GM21723 (cell line): ENCODE measurements around the gene CCDC13.

ENCODE experiments used
- ATAC-seq: cut with Tn5 transposase; IDR thresholded peaks from one replicate; pipeline ENCODE4 v1.9.1; 2021; ENCODE audit warnings: mild to moderate bottlenecking, moderate library complexity; ENCODE audit not compliant: unreplicated experiment

CCDC13 gene

DNA sequence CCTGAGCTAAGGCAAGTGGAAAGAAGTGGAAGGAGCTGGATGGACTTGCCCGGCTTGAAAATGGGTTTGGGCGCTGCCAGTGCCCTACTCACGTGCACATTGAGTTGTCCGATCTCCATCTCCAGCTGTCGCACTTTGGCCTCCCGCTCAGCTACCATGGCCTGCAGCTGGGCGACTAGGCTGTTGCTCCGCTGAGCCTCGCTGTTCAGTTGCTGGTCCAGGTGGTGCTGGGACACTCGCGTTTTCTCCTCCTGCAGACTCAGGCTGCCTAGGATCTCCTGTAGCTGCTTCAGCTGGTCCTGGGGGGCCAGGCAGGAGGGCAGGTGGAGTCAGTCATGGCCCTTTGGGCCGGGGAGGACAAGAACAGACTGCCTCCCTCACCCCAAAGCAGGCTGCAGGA is 37.4 kb downstream of the CCDC13 start:
- ATAC-seq = no peak

DNA sequence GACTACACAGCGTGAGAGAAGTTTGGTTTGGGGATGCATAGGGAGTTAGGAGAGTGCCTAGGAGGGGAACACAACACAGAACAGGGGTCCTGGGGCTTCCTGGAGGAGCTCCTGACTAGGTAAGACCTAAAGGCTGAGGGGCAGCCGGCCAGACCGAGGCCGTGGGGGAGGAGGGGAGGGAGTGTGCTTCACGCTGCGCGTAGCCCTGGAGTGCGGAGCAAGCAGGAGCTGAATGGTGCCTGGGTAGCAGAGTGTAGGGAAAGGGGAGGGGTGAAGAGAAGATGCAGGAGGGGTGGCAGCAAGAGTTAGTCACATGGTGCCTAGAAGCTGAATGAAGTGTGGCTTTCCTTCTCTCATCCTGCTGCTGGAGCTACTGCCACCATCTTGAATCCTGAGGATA is 38.0 kb downstream of the CCDC13 start:
- ATAC-seq = no peak

DNA sequence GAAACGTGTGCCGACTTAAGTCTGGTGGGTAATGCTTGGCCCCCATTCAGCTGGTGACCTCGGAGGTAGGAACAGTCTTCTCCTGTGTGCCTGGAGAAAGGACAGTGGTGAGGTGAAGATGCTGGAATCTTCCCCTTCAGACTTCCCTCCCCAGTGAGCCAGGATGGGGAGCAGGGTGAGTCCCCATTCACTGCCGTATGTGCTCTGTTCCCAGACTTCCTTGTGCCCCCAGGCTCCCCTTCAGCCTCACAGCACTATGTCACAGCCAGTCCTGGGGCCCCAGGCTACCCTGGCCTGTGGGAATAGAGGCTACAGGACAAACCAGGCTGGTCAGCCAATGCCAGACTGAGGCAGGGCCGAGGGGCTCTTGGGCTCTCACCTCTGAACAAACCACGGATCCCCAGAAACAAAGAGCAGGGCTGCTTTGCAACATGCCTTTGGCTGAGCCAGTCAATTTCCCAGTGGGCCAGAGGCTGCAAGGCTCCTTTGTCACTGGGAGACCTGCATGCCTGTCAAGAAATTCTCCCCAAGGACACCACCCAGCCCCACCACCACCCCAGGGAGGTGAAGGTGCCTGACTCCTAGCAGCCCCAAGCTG is 38.7 kb downstream of the CCDC13 start:
- no peak for ATAC-seq

DNA sequence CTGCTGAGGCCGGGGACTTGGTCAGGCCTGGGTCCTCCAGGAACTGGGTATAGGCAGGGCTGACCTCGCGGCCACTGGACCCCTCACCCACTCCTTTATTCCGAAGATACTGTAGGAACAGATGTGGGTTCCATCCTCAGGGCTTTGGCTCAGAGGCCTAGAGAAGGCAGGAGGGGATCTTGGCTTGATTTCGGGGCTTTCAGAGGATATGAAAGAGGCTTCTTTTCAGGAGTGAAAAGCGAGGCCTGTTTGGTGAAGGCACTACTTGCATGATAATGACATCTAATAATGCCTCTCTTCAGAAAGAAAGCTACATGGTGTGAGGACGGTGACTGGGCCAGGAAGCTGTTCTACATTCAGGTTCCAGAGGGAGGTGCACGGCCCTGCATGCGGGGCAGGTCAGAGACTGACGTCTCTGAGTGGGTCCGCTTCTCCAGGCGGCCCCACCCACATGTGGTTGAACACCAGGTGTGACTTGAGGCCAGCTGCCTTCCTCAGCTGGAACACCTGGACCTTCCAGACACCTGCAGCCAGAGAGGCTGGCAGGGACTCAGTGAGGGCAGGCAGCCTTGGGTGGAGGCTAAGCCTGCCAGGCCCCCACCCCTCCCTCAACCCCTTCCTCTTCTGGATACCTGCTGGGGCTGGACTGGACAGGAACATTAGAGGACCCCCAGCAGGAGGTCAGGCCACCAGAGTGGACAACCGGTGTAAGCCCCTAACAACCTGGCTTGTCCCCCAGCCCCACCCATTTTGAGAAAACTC is 39.4 kb downstream of the CCDC13 start:
- no peak for ATAC-seq

DNA sequence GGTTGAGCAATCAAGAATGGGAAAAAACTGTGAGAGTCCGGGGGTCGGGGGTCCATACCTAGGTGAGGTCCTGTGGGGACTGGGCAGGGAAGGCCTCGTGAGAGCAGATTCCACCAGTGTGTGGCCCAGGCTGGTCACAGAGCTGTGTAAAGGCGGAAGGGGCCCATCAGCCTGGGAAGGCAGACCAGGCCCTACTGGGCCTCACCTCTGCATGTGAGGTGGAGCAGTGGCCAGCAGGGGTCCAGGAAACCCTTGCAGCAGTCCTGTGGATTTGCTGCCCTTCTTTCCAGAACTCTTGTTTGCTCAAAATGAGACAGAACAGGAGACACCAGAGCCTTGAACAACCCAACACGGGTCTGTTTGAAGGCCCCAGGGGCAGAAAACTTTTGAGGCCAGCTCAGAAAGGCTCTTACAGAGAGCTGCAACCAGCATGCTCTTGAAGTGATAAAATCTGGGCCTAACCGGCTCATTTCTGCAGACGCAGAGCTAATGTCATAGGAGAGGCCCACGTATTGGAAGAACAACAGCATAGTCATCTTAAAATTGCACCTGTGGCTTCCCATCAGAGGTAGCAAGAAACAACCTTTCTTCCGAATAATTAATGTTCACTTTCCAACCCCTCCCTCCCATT is 40.1 kb downstream of the CCDC13 start:
- no peak for ATAC-seq

DNA sequence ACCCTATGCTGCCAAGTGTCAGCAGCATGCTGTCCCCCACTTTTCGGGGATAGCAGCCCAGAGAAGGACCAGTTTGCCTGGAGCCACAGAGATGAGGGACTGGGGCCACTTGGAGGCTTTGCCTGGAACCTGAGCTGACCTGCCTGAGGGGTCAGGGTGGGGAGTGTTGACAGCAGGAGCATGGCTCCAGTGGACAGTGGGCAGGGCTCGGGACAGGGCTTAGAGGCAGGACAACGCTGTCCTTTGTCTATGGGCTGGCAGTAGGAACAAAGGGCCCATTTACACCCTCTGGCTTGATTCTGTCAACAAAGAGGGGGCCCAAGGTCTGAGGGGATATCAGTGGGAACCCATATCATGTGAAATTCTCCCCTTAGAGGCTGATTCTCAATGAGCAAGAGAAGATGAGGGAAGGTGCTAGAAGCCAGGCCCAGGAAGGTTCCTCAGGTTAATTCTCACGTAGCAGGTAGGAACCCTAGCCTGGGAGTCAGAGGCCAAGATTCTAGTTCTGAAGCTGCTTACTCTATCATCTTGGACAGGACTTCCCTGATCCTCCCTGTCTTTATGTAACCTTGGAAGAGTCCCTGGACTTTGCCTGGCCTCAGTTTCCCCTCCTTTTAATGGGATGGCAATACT is 40.7 kb downstream of the CCDC13 start:
- ATAC-seq = no peak

DNA sequence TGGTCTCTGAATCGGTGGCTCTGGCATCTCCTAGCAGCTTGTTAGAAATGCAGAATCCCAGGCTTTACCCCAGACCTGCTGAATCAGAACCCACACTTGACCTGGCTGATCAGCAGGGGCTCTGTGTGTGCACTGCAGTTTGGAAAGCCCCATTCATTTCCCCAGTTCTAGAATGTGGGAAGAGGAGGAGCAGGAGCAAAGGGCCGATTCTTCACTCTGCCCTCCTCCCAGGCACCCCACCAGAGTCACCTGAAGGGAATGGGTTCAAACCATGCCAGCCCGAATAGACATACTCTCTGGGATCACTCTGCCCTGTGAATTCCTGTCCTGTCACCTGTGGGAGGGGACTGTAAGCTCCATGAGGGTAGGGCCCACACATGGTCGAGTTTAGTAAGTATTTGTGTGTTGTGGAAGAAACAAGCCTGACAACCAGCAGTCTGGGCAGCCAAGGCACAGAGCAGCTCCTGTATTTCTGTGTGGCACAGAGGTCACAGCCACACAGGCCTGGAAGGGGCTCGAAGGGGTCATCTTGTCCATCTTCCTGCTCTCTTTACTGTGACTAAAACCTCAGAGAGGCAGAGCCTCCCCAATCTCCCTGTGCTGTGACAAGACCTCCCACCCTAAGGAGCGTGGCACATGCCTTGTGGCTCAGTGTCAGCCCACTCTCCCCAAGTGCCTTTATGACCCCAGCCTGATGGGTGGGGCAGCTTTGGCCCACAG is 41.4 kb downstream of the CCDC13 start:
- no peak for ATAC-seq

DNA sequence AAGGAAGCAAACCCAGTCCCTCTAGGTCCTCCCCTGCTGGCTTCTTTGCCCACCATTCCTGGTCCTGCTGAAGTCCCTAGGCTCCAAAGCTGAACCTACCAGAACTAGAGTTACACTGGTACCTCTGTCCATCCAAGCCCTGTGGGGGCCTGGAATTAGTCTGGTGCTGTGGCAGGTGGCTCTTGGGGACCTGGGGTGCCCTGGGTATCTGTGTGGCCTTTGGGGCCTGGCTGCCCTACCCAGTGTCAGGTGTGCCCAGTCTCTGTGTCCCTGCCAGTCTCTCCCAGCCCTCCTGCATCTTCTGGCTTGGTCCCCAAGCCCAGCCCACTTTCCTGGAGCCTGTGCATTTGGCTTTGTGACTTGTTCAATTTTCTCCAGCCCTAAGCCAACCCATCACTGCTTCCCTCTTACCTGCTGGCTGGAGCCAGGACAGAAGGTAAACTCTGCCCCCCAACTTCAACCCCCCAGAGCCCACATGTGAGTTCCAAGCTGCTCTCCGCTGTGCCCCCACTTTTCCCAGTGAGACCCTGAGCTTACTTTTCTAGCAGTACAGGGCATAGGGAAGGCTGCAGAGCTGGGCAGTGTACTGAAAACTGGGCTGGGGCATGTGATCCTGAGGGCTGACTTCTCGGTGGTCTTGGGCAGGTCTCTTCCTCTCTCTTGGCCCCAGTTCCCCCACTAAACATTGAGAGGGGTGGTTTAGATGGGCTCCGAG is 42.2 kb downstream of the CCDC13 start:
- ATAC-seq = no peak

DNA sequence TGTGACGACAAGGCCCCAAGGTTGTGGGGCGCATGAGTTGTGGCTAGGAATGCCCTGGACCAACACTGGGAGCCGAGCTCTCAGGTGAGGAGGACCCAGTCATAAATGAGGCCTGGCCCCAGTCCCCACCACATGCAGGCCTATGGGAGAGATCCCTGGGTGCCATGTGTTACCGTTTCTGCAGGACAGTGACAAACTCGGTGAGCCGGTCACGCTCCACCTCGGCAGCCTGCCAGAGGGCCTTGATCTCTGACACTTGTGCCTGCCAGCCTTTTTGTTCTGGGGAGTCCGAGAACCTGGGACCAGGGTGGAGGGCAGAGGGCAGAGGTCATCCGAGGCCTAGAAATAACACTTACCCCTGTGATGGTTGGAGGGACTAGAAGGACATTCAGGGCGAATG is 42.8 kb downstream of the CCDC13 start:
- no peak for ATAC-seq

DNA sequence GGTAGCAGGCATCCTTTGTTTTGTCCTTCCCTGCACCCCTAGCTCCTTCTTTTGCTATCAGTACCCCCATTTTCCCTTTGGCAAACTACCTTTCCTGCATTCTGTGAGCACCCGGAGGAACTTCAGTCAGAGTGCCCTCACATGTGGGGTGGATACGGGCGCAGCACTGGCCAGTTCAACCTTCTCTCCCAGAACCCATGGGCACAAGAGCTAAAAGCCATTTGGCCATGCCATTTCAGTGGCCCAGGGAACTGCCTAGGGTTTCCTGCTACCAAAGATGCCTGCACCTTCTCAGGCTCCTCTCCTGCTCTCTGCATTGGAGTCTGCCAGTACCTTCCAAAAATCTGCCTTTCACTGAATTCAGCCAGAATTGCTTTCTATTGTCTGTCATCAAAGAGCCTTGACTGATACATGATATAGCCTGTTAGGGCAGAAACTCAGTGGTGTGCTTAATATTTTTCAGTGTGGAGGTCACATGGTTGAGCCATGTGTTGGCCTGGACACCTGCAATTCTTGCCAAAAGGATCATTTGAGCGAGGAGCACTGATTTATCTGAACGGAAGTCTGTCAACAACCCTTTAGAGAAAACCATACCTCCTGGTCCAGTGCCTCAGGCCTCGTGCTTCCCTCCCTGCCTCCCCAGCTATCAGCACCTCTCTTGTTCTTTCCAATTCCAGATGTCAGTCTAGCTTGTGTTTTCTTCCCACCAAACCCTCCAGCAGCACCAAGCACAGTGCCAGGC is 43.5 kb downstream of the CCDC13 start:
- no peak for ATAC-seq

DNA sequence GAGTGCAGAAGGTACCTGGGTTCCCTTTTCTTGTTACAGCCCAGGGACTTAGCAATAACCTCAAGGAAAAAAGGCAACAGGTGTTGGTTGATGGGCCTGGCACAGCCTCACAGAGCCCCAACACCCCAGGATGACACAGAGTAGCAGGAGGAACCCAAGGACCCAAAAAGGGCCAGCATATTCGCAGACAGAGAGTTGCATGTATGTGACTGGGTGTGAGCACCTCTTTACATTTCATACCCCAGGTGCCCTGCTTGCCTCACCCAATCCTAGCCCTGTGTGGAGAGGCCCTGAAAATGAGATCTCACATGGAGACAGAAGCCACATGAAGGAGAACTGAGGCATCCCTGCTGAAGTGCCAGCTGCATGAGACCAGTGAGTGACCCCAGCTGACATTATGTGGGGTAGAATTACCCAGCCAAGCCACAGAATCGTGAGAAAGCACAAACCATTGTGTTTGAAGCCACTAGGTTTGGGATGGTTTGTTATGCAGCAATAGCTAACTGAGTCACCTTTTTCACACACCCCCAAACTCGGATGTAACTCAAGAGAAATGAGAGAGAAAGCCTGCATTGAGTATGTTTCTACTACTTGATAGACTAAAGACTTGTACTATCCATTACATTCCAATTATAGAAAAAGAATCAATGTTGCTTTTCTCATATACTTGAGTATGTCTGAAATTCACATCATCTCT is 44.2 kb downstream of the CCDC13 start:
- ATAC-seq = no peak

DNA sequence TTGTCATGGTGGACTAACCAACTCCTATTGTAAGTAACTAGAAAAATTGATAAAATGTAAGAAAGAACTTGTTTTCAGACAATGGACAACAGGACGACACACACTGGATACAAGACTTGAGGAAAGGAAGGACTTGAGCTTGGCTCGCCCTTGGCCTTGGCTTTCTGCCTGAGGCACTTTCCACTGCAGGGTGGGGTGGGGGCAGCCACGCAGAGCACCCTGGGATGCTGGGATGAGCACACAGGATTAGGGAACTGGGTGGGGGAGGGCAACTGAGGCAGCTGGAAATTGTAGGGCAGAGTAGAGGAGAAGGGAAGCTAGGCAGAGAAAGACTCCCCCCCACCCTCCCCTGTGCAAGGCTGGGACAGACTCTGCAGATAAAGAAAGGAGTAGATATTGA is 45.0 kb downstream of the CCDC13 start:
- ATAC-seq = no peak

DNA sequence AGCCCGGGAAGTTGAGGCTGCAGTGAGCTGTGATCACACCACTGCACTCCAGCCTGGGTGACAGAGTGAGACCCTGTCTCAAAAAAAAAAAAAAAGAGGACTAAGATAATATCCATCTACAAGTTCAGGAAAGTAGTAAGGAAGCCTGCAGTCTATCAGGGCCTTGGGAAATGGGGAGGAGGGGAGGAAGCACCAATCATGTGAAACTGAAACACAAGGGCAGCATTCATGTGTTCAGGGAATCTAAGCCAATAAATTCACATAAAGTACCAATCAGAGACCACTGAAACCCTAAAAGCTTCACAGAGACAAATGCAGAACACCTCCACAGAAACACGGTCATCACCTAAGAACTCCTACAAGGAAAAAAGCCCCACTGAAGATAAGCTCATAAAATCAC is 47.6 kb downstream of the CCDC13 start:
- no peak for ATAC-seq

DNA sequence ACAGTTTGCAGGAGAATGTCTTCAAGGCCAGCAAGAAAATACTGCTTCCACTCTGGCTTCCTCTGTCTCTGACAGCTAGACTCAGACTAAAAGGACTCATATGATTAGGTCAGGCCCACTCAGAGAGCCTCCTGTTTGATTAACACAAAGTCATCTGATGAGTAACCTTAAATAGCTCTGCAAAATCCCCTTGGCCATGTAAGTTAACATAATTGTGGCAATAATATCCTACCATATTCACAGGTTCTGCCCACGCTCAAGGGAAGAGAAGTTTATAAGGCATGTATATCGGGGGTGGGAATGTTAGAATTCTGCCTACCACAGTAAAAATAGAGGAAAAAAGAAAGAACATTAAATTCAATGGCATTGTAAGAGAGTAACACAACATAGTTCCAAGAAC is 49.8 kb downstream of the CCDC13 start:
- ATAC-seq = no peak
